HEK293T (cell line): ENCODE results near the gene GABRP.

Experiments used
- CTCF ChIA-PET: fragments of 350-600 bp; formaldehyde crosslinking; extraction: SDS; loops from one replicate; lab custom pipeline; 2021; ENCODE audit warnings: antibody characterized with exemption, inconsistent platforms; lab: Yijun Ruan, JAX
- POLR2A ChIA-PET: fragments of 350-600 bp; formaldehyde crosslinking; extraction: SDS; loops from one replicate; lab custom pipeline; 2020; ENCODE audit warnings: antibody characterized with exemption, inconsistent platforms; lab: Yijun Ruan, JAX
- DNase-seq: peaks from one replicate; pipeline ENCODE4 v3.0.0; 2012; ENCODE audit warnings: mixed read lengths; ENCODE audit errors: extremely low spot score
- ARNT ChIP-seq: fragments of 450-650 bp; IDR thresholded peaks from 2 replicates; pipeline ENCODE4 v1.6.1; 2017; ENCODE audit warnings: mild to moderate bottlenecking
- BHLHE40 ChIP-seq: fragments of 450-650 bp; IDR thresholded peaks from 2 replicates; pipeline ENCODE4 v1.6.1; 2016; ENCODE audit warnings: mild to moderate bottlenecking, moderate library complexity, borderline replicate concordance
- CTBP1 ChIP-seq: fragments of 450-650 bp; IDR thresholded peaks from 2 replicates; pipeline ENCODE4 v1.6.1; 2016; ENCODE audit warnings: borderline replicate concordance
- ELF4 ChIP-seq: fragments of 450-650 bp; IDR thresholded peaks from 2 replicates; pipeline ENCODE4 v1.6.1; 2017; ENCODE audit warnings: antibody characterized with exemption
- FOXA1 ChIP-seq: fragments of 450-650 bp; IDR thresholded peaks from 2 replicates; pipeline ENCODE4 v1.6.1; 2016; ENCODE audit warnings: mild to moderate bottlenecking
- FOXK2 ChIP-seq: fragments of 450-650 bp; IDR thresholded peaks from 2 replicates; pipeline ENCODE4 v1.6.1; 2016; ENCODE audit warnings: mild to moderate bottlenecking
- FOXM1 ChIP-seq: fragments of 450-650 bp; IDR thresholded peaks from 2 replicates; pipeline ENCODE4 v1.6.1; 2017; ENCODE audit warnings: mild to moderate bottlenecking, borderline replicate concordance
- HDGF ChIP-seq: fragments of 450-650 bp; IDR thresholded peaks from 2 replicates; pipeline ENCODE4 v1.6.1; 2017; ENCODE audit warnings: antibody characterized with exemption, borderline replicate concordance
- L3MBTL2 ChIP-seq: fragments of 450-650 bp; conservative IDR thresholded peaks from 2 replicates; pipeline ENCODE4 v1.6.1; 2016; ENCODE audit warnings: mild to moderate bottlenecking
- LEF1 ChIP-seq: fragments of 450-650 bp; IDR thresholded peaks from 2 replicates; pipeline ENCODE4 v1.6.1; 2017; ENCODE audit warnings: mild to moderate bottlenecking, borderline replicate concordance
- NFRKB ChIP-seq: fragments of 450-650 bp; IDR thresholded peaks from 2 replicates; pipeline ENCODE4 v1.6.1; 2016; ENCODE audit warnings: mild to moderate bottlenecking, moderate library complexity
- SP1 ChIP-seq: fragments of 450-650 bp; IDR thresholded peaks from 2 replicates; pipeline ENCODE4 v1.6.1; 2017
- SUZ12 ChIP-seq: fragments of 450-650 bp; IDR thresholded peaks from 2 replicates; pipeline ENCODE4 v1.6.1; 2016; ENCODE audit warnings: mild to moderate bottlenecking
- TARDBP ChIP-seq: fragments of 450-650 bp; IDR thresholded peaks from 2 replicates; pipeline ENCODE4 v1.6.1; 2016
- ZNF384 ChIP-seq: fragments of 450-650 bp; IDR thresholded peaks from 2 replicates; pipeline ENCODE4 v1.6.1; 2016
- TF ChIP-seq, protein P1 (sequence below): fragments of 450-650 bp; IDR thresholded peaks from 2 replicates; pipeline ENCODE4 v1.6.1; 2016

Gene GABRP, protein sequence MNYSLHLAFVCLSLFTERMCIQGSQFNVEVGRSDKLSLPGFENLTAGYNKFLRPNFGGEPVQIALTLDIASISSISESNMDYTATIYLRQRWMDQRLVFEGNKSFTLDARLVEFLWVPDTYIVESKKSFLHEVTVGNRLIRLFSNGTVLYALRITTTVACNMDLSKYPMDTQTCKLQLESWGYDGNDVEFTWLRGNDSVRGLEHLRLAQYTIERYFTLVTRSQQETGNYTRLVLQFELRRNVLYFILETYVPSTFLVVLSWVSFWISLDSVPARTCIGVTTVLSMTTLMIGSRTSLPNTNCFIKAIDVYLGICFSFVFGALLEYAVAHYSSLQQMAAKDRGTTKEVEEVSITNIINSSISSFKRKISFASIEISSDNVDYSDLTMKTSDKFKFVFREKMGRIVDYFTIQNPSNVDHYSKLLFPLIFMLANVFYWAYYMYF

DNA sequence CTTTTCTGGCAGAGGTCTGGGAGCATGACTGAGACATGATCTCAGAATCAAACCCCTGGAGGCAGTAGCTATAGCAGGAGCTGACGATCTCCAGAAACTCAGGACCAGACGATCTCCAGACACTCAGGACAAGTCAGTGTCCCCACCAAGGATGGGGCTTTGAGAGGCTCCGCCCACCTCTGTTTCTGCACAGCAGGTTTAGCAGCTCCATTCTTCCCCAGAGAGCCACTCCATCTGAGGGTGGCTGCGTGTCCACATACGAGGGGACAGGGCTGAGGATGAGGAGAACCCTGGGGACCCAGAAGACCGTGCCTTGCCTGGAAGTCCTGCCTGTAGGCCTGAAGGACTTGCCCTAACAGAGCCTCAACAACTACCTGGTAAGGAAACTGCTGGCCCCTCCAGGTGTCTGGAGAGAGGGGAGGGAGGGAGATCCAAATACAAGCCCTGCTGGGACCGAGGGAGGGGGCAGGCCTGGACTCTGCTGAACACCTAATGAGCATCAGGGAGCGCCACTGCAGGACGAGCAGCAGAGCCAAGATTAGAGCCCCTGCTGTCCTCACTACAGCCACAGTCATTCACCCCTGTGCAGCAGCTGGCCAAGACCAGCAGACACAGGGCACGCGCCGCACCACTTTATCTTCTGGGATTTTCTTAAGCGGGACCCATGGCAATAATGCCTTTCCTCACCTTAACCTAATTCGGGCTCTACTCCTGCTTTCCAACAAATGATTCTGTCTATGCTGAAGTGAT is at the start of gene GABRP:
TSS of gene GABRP (plus strand) at position 228 of the 750 bp plus-strand sequence. CDS start 4,891 bp downstream, outside the sequence.
- CTCF ChIA-PET, result interaction anchor here (1.6 kb wide), 1 partner anchor 39 kb away, joined by 5 read pairs; no protein-coding TSS in a partner anchor
- TF ChIP-seq L3MBTL2 (no peak), NFRKB (no peak)
- no peak for DNase-seq
- POLR2A ChIA-PET, result no interaction called here

DNA sequence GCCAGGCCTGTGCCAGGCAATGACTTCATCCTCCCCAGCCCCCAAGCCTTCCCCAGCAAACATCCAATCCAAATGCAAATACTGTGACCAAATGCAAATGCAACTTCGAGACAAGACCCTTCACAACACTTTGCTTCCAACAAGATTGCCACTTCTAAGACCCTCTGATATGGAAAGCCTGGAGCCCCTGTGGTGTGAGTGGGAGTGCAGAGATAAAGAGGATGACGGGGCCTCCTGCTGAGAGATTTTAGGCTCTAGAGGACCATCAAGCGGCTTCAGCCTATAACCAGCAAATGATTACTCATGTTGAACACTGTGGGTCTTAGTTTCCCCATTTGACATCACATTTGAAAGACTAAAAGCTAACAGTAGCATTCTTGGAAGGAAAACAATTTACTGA is 46.6 kb upstream of the GABRP start:
- no peak for TF ChIP-seq SUZ12
- no peak for TF ChIP-seq TARDBP
- no peak for TF ChIP-seq FOXK2
- no peak for TF ChIP-seq BHLHE40
- POLR2A ChIA-PET, result no interaction called here
- CTCF ChIA-PET, result no interaction called here
- DNase-seq, result no peak

DNA sequence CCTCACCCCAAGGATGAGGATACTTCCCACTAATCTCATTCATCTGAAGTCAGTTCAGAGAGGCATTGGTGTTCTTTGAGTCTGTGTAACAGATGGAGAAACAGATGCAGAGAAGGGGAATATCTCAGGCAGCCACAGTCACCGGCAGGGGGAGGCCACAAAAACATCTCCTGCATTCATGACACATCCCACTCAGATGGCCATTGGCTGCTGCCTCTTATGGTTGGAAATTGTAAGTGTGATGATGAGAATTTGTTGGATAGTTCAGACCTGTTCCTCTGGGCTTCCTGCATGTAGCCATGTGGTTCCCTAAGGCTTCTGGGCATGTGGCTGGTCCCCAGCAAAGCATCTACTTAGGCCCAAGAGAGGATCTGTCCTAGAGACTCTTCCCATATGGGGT is 45.9 kb upstream of the GABRP start:
- no peak for DNase-seq
- POLR2A ChIA-PET, result no interaction called here
- TF ChIP-seq FOXA1 (no peak), ZNF384 (no peak), L3MBTL2 (no peak), LEF1 (no peak), CTBP1 (no peak)
- CTCF ChIA-PET, result no interaction called here

DNA sequence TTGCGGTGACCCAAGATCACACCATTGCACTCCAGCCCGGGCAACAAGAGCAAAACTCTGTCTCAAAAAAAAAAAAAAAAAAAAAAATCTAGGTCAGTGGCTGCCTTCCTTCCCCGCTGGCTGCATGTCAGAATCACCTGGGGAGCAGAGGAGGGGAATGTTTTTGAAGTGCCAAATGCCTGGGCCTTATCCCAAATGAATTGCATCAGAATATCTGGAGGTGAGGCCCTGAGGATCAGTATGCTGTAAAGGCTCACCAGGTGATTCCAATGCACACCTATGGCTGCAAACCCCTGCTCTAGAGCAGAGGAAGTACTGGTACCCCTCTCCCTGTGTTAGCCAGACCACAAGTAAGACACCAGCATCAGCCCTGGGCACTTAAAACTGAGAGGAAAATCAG is 44.7 kb upstream of the GABRP start:
- ChIA-PET CTCF (interaction anchor here (0.7 kb wide), 1 partner anchor 8 kb away, joined by 4 read pairs; no protein-coding TSS in a partner anchor), POLR2A (no interaction called here)
- no peak for TF ChIP-seq TARDBP
- no peak for TF ChIP-seq ELF4
- no peak for TF ChIP-seq SP1
- TF ChIP-seq, protein P1, sequence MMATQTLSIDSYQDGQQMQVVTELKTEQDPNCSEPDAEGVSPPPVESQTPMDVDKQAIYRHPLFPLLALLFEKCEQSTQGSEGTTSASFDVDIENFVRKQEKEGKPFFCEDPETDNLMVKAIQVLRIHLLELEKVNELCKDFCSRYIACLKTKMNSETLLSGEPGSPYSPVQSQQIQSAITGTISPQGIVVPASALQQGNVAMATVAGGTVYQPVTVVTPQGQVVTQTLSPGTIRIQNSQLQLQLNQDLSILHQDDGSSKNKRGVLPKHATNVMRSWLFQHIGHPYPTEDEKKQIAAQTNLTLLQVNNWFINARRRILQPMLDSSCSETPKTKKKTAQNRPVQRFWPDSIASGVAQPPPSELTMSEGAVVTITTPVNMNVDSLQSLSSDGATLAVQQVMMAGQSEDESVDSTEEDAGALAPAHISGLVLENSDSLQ, result no peak
- TF ChIP-seq LEF1, result no peak
- TF ChIP-seq CTBP1, result no peak
- no peak for TF ChIP-seq BHLHE40
- no peak for TF ChIP-seq ZNF384
- TF ChIP-seq FOXM1, result no peak
- no peak for TF ChIP-seq FOXK2
- TF ChIP-seq SUZ12, result no peak
- no peak for DNase-seq

DNA sequence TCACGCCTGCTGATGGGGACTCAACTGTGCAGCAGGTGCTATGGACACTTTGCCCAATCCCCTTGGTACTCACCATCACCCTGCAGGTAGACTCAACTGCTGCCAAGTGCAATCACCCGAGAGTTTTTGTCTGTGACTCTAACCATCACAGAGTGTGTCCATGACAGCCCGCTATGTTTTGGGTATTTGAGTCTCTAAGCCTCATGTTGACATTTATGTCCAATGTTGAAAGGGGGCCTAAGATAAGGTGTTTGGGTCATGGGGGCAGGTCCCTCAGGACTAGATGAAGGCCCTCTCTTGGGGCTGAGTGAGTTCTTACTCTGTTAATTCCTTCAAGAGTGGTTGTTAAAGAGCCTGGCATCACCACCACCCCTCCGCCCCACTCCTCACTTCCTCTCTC is 44.1 kb upstream of the GABRP start:
- CTCF ChIA-PET, result no interaction called here
- TF ChIP-seq FOXK2, result no peak
- no peak for DNase-seq
- POLR2A ChIA-PET, result no interaction called here

DNA sequence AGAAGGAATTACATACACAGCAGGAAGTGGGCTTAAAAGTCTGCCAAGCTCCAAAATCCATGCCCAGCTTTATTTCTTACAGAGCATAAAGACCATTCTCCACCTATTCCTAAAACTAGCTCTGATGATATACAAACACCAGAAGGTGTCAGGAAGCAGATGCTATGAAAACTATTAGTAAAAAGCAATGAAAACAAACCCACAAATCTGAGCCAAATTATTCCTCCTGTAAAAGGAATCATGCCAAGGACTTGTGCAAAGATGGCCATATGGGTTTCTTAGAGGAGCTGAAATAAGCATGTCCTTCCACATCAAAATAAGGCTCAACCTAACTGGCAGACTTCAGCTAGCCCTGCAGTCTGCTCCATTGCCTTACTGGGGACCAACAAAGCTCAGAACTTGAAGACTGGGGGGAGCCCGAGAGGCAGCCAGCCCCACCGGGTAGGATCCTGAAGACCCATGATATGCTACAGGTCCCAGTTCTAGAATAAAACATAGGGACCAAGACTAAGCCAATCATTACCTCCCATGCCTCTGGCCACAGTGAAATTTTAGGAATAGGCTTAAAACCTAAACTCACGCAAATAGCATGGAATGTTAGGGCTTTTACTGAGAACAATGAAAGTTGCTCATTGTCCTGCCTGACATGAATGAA is 42.8 kb upstream of the GABRP start:
- ChIA-PET POLR2A (no interaction called here), CTCF (interaction anchor here (1.6 kb wide), 1 partner anchor 51 kb away, joined by 6 read pairs; no protein-coding TSS in a partner anchor)
- no peak for DNase-seq
- TF ChIP-seq CTBP1 (no peak), LEF1 (no peak), HDGF (no peak), ZNF384 (no peak), BHLHE40 (no peak), FOXM1 (no peak), ARNT (no peak), L3MBTL2 (no peak), FOXK2 (no peak), NFRKB (no peak), TARDBP (no peak), SP1 (no peak), FOXA1 (no peak), ELF4 (no peak), SUZ12 (no peak)
- TF ChIP-seq, protein P1, result no peak

DNA sequence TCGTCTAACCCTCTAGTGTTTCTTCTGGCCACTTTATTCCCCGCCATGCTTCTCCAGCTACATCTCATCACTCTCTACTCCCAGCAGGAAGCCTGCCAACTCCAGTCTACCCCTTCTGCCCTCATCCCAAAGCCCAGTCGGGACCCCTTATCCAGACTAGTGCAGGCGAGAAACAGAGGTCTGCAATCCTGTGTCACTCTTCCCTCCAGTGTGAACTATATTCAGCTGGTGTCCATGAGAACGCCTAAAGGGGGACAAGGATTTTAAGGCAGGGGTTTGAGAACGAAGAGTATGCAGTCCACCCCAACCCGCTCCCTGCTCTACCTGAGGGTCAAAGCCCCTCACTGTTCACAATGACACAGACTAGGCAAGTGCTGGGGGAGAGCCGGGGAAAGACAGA is 41.7 kb upstream of the GABRP start:
- DNase-seq, result no peak
- POLR2A ChIA-PET, result no interaction called here
- TF ChIP-seq ZNF384, result no peak
- CTCF ChIA-PET, result interaction anchor here (1.0 to 1.6 kb wide), 3 partner anchors 49 to 465 kb away, joined by 3 to 6 read pairs (median 4); no protein-coding TSS in a partner anchor
